Uterus (tissue), 2 donors: ENCODE results near the gene SLC43A3.

Experiments used
- POLR2A ChIP-seq, 2 donors: fragments of 450-650 bp; IDR thresholded peaks; one replicate each; pipeline ENCODE4 v1.6.1; 2016; ENCODE audit warnings: antibody characterized with exemption in 2 of 2, mild to moderate bottlenecking in 1 of 2, moderate library complexity in 1 of 2
- TF ChIP-seq, protein P1 (sequence below), 4 experiments: fragments of 200-600 bp in 2 of 4; fragments of 450-650 bp in 2 of 4; sonication (generic) in 2 of 4; IDR thresholded peaks; one replicate each; pipeline ENCODE4 v1.5.1; 2016 to 2019; ENCODE audit warnings: antibody characterized with exemption in 4 of 4, mild to moderate bottlenecking in 2 of 4, moderate library complexity in 1 of 4

GRCh38 chr11:57397394-57397990 is 29.4 kb downstream of the SLC43A3 start:
- TF ChIP-seq, protein P1, sequence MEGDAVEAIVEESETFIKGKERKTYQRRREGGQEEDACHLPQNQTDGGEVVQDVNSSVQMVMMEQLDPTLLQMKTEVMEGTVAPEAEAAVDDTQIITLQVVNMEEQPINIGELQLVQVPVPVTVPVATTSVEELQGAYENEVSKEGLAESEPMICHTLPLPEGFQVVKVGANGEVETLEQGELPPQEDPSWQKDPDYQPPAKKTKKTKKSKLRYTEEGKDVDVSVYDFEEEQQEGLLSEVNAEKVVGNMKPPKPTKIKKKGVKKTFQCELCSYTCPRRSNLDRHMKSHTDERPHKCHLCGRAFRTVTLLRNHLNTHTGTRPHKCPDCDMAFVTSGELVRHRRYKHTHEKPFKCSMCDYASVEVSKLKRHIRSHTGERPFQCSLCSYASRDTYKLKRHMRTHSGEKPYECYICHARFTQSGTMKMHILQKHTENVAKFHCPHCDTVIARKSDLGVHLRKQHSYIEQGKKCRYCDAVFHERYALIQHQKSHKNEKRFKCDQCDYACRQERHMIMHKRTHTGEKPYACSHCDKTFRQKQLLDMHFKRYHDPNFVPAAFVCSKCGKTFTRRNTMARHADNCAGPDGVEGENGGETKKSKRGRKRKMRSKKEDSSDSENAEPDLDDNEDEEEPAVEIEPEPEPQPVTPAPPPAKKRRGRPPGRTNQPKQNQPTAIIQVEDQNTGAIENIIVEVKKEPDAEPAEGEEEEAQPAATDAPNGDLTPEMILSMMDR (IDR thresholded peaks at IDR 0.05) = no peak
- TF ChIP-seq POLR2A (IDR thresholded peaks at IDR 0.05) = no peak
